ENCODE measurements around the gene RAI14.

The RAI14 gene

DNA sequence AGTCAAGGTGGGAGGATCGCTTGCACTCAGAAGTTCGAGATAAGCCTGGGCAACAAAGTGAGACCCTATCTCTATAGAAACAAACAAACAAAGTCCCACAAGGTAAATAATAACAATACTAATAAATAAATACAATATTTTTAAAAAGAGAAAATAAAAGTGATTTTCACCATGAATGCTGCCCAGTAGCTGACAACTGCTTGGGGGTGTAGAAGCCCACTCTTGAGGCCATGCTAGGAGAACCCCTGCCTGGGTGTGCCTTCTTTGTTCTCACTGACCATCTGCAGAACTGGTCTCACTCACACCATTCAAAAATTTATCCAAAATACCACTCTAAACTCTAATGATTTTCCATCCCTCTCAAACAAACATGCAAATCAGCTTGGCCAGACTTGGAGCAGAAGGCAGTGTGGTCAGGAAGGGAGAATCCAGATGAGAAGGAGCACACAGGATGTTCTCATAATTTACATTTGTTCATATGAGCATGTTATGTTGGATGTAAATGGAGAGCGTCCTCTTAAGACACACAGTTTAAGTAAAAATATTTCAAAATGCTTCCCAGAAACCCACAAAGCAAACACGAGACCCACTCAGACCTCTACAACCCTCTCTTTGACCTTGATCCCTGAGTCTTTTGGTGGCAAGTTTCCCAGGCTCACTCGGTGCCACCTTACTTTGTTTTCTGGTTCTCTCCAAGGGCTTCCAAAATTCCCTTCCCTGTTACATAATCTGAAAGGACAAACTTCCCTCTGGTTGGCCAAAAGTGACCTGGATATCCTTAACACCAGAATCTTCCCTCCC, 7.9 kb upstream of the RAI14 start:
- DNase-seq (ENCODE audit: low spot score), result no peak

DNA sequence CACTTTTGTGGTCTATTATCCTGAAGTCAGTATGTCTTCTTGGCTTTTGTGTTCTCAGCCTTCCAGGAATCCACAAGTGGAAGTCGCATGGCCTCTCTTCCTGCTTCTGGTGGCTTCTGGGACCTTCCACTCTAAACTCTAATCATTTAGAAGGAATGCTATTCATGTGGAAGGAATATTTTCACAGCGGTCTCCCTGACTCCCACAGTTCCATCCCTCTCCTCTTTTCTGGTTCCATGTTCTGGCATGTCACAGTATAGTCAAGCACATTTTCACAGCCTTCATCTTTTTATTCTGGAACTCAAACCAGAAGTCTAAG, 7.3 kb upstream of the RAI14 start:
- no peak for DNase-seq (ENCODE audit: low spot score)

DNA sequence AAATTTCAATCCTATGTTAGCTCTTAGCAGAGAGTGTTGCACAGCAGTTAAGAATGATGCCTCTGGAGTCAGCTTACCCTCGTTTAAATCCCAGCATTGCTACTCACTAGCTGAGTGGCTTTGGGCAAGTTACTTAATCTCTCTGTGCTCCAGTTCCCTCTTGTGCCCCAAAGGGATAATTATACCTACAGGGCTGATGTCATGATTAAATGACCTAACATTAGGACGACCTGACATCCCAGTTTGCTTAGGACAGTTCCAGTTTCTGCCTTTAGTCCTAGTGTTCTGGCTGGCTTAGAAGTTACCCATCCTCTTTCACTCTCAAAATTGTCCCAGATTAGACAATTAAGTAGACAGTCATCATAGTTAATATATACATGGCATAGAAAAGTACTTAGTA, 4.3 kb upstream of the RAI14 start:
- DNase-seq (ENCODE audit: low spot score), result no peak

DNA sequence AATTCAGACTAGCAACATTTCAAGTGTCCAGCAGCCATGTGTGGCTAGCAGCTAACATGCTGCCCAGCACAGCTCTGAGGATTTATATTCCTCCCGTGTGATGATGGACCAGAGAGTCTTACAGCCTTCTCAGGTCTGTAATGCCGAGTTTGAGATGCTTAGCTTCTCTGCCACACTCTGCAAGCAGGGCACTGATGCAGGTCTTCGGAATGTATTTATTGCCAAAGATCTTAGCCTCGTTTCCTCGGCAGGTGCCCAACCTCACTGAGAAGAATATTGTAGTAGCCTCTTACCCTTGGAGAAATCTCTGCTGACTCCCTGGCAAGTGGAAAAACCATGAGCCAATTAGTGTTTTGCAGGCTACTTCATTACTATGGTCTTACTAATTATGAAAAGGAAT, 3.7 kb upstream of the RAI14 start:
- no peak for DNase-seq (ENCODE audit: low spot score)

DNA sequence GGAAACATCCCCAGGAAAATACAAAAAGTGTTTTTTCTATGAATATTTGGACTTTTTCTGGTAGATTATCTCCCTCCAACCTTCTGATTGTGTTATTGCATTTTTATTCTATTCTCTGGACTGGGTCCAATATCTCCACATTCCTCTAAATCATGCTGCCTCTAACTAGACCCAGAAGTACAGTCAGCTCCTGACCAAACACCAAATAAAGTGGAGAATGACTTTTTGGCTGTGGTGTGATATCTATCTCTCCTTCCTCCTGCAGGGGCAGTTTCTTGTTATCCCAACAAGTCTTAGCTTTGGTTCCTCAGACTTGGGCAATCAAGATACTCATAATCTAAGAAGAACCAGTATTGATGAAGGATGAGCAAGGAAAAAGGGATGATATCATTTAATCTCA, 3.2 kb upstream of the RAI14 start:
- no peak for DNase-seq (ENCODE audit: low spot score)

DNA sequence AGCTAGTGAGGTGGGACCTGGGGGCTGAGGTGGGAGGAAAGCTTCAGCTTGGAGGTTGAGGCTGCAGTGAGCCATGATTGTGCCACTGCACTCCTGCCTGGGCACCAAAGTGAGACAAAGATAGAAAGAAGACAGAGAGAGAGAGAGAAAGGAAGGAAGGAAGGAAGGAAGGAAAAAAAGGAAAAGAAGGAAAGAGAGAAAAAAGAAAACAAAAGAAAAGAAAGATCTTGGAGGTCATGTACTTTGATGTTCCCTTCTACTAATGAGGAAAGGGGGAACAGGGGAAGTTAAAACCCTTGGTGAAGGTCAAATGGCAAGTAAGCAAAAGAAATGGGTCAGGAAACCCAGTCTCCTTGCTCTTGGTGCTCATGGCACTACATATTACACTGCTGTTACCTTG, 2.4 kb upstream of the RAI14 start:
- DNase-seq (ENCODE audit: low spot score), result no peak

DNA sequence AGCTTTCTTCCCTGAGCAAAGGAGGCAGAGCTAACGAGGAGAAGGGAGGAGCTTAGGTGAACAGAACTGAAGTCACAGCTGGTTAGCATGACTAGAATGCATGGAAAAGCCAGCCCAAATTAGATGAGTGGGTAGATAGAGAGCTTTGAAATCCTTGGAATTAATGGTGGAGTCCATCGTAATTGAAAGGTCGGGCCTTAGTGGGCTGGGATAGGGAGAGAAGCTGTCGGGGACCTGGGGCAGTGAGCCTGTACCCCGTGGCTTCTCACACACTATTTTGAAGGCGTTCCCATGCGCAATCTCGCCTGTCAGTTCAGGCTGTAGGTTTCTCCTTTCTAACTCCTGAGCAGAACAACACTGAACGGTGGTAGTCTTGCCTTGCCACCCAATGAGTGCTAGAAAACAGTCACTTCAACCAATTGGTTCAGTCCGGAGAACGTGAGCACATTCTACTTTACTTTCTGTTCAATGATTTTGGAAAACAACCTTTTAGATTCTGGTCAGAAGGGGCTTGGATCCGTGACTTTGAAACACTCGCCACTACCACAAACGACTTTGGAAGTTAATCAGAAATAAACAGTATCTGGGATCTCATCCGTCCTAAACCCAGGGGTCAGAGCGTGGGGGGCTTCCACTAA, 655 bp upstream of the RAI14 start:
- peak; percentile 83 for DNase-seq (ENCODE audit: low spot score)

DNA sequence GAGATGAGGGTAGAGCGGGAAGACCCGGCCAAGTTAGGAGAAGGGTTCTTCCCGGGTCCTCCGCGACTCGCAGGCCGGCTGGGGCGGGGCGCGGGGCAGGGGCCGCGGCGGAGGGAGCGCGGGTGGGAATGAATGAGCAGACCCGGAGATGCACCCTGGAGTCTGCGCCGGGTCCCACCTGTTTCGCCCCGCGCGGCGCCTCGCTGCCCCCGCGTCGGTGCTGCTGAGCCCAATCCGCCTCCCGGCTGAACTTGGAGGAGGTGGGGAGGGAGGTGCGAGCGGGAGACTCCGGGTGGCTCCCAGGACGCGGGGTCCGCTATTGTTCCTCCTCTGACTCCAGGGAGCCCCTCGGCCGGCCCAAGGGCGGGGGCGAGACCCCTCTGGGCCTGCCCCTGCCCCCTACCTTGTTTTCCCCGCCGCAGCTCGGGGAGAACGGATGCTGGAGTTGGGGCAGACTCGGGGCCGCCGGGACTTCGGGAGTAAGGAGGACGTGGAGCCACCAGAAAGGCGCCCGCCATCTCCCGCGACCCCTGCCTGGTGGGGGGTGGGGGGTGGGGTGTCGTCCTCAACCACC, 659 bp downstream of the RAI14 start:
- DNase-seq (ENCODE audit: low spot score), result no peak

DNA sequence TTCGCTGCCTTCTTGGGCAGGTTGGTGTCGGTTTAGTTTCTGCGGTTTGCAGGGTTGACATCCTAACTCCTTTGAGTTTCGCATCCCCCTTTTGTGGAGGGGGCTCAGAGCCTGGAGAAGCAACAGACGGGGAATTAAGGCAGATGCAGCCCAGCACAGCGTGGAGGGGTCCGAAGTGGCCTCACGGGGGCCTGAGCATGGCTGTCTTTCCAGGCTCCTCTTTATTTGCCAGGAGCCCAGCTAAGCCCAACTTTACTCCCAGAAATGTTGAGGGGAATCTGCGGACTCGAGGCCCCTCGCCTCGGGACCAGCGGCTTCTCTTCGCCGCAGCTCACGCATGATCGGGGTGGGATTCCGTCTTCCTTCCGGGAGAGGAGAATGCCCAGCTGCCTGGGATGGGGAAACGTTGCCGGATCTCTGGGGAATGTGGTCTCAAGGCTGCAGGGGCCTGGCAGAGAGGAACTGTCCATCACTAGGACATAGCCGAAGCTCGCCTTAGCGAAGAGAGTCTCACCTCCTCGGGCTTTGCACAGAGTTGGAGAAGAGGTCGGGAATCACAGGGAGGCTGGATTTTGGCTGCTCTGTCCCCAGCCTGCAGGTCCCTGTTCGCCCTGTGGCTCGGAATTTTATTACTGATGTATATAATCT, 1.3 kb downstream of the RAI14 start:
- no peak for DNase-seq (ENCODE audit: low spot score)

DNA sequence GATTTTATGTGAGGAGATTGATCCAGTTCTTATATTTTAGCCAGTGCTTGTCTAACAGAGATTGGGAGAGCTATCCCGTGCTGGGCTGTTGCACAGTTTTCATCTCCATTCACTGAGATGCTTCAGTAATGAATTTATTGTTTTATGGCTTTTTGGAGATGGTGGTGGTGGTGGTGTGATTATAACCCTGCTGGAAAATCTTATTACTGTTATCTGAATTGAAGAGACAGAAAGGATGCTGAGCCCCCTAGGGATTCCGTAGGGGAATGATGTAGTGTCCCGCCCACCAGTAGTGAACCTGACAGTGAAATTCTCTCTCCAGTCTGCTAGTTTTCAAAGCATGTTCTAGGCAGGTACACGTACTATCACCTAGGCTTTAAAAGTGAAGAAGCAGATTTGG, 1.9 kb downstream of the RAI14 start:
- no peak for DNase-seq (ENCODE audit: low spot score)

DNA sequence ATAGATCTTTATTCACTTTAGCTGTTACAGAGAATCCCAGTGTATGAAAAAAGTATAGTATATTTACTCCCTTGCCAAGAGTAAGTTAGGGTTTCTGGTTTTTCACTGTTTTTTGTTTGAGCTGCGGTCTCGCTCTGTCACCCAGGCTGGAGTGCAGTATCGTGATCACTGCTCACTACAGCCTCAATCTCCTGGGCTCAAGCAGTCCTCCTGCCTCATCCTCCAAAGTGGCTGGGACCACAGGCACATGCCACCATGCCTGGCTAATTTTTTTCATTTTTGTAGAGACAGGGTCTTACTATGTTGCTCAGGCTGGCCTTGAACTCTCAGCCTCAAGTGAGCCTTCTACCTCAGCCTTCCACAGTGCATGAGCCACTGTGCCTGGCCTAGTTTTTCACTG, 3.0 kb downstream of the RAI14 start:
- DNase-seq (ENCODE audit: low spot score), result no peak

DNA sequence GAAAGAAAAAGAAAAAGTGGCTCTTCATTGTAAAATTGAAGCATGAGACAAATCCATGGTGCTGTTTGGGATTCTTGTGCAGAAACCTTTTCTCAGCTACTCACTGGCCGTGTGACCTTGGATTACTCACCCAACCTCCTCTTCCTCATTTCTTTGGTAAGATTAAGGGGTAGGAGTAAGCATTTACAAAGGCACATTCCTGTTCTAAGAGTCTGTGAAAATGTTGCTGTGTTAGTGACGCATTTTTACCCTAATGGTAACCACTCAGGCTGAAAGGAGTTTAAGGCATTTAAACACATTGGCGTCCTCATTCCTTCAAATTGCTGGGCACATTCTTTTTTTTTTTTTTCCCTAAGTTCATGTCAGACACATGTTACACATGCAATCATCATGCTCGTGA, 4.3 kb downstream of the RAI14 start:
- DNase-seq (ENCODE audit: low spot score), result no peak

DNA sequence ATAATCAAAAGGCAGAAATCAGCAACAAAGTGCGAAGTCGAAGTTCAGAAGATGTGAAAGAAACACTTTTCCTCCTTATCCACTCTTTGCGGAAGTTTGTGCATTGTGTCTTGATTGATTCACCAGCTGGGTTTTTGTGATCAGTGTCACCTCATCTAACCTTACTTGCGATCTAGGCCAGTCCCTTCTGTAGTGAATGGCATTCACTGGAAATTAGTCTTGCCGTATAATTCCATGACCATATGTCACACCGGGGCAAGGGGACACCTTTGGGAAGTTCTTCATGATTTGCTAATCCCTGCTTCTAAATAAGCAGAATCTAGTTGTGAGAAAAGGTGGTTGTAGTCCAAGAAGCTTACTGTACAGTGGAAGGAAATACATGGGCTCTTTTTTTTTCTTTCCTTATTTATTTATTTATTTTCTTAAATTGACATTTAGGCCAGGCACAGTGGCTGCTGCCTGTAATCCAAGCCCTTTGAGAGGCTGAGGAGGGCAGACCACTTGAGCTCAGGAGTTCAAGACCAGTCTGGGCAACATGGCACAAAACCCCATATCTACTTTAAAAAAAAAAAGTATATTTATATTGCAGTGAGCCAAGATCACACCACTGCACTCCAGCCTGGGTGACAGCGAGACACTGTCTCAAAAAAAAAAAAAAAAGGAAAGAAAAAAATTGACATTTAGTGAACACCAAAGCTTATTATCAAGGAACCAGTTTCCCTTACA, 7.8 kb downstream of the RAI14 start:
- no peak for DNase-seq (ENCODE audit: low spot score)

DNA sequence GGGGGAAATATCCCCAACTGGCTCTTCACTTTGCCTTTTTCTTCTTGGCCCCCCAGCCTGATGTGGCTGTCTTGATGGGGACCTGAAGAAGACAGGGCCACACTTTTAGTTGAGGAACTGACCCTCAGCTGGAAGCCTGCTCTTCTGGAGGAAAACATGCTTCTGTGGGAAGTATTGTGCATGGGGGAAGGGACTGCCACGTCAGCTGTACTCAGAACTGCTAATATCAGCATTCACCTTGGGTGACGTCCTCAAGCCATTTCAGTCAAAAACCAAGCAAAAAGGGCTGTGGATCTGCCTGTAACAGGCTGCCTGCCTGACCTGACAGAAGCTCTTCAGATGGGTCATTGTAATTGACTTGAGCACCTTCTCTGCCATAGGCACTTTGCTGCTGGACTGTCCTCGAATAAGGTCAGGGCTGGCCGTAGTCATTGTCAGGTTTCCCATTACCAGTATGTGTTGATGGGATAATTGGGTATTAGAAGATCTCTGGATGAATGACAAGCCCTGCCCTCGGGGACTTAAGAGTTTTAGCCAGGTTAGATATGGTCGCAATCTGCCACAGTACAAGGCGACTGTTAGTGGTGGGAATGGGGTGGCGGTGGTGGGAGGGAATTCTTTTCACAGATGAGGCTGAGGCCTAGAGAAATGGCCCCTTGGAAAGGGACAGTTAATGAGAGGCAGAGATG, 10.4 kb downstream of the RAI14 start:
- no peak for DNase-seq (ENCODE audit: low spot score)

DNA sequence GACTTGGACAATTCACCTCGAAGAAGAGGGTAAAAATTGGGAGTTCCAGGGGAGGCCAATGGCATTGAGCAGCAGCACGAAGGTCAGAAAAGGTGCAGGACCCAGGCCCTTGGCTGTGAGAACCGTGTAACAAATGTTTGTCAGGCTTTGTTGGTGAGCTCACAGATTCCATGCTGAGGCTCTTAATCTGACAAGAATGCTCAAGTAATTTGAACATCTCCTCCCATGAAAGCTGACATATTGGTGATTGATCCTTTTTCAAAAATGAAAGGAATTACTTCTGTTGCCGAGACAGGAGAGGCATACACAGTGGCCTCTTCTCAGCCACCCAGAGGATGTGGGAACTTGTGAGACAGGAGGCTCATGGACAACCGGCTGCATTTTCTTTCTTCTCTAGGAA, 11.6 kb downstream of the RAI14 start:
- no peak for DNase-seq (ENCODE audit: low spot score)

DNA sequence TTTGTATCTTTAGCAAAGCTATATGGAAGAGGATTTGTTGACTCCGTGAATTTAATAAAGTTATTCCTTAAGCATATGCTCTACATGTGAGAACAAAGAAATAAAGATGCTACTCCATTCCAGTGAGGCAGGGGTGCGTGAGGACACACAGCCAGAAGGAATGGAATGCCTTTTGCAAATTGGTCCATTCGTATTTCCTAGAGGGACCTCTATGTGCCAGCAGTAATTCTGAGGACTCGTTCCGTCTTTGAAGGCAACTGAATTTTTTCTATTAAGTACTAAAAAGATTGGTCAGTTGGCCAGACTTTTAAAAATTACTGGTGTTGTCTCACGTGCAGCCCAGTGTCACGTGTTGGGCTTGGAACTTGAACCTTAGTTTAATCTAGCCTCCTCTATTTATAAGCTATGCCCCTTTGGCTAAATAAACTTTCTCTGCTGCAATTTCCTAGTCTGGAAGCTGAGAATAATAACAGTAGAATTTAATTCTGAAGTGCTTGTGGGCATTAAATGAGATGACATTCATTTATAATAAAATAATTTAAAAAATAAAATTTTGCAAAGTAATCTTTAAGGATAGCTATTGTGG, 13.9 kb downstream of the RAI14 start:
- no peak for DNase-seq (ENCODE audit: low spot score)

DNA sequence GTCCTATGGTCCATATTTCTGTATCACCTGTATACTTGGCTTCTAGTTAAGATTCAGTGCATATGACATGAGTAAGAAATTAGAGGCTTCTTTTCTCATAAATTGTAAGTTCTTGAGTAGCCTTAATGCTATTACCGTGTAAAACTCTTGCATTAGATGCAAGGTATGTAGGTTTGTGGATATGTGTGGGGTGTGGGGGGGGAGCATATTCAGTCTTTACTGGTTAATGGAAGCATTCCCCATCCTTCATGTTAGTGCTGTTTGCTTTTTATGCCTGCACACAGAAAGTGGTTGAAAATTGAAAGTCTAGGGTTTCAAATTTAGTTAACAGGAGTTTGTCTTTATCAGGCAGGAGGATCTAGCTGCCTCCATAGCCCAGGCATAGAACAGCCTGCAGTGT, 16.1 kb downstream of the RAI14 start:
- no peak for DNase-seq (ENCODE audit: low spot score)

DNA sequence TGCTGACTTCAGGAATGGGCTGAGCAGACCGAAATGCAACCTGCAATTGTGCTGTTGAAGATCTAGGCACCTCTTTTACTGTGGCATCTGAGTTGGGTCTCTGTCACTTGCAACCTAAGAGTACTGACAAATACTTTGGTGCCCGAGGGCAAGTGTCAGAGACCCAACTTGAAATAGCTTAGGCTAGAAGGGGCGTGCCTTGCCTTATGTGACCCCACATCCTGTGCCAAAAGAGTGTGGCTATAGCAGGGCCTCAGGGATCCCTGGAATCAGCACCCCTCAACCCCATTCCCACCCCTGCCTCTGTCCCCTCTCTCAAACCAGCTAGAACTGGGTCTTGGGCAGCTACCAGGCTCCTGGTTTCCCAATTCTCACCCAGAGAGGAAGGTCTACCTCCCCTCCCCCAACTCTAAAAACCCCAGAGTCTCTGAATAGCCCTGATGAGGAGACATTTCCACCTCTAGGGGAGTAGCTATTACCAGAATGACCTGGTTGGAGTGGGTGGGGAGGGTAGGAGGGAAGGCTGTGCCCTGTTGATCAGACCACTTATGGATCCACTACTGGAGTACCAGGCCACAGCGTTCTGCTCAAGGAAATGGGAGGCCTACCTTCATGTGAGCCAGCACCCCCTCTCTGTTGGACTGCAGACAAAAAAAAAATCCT, 17.5 kb downstream of the RAI14 start:
- no peak for DNase-seq (ENCODE audit: low spot score)

DNA sequence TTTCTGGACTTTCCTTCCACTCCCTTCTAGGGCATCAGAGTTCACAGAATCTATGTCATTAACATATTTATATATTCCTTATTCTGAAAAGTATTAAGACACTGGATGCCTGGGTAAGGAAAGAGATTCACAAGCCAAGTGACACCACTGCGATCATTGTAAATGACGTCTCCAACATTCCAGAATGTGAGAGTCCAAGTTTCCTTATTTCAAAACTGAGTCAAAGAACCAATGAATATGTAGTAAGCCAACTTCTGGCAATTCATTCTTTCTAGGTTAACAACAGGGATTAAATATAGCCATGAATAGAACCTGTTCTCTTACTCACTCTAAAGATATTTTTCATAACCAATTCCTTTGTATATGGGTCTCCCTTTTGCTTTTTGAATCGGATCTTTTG, 18.1 kb downstream of the RAI14 start:
- DNase-seq (ENCODE audit: low spot score), result no peak

DNA sequence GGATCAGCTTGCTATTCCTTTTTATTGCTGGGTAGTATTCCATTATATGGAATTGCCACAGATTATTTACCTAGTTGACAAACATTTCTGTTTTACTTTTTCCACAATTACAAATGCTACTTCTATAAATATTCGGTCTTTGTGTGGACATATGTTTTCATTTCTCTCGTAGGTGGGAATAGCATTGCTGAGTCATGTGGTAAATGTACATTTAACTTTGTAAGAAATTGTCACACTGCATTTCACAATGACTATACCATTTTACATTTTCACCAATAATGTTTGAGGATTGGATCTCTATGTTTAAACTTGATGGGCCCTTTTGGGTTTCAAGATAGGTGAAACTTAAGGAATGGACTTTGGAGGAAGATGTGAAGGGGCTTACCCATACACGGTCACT, 19.7 kb downstream of the RAI14 start:
- DNase-seq (ENCODE audit: low spot score), result no peak

DNA sequence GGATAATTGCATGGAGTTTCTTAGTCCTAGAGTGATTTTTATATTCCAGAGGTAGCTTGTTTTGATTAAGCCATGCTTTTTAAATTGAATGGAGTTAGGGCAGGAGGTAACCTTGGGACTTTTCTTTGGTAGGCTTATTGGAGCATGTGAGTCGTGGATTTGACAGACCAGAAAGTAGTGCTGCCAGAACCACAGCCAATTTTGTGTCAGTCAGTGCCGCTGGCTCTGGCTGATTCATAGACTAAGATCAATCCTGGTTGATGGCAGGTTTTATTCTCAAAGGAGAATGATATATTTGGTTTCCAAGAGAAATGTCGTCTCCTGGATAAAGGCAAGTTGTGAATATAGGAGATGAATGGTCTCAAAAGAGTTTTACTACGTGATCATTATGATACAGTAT, 20.3 kb downstream of the RAI14 start:
- DNase-seq (ENCODE audit: low spot score), result no peak
